HL-60 (cell line): ENCODE data around the gene ZFHX2.

Experiments used
- DNase-seq, 2 experiments: peaks; one replicate each; pipeline ENCODE4 v3.0.0-alpha.2; 2010 to 2020; ENCODE audit warnings: low read depth in 1 of 2, low spot score in 1 of 2
- H3K27ac ChIP-seq: fragments of 250-450 bp; sonication (Bioruptor Pico); replicated peaks from 2 replicates; pipeline ENCODE4 v1.5.1; 2020; ENCODE audit warnings: mild to moderate bottlenecking, moderate library complexity
- H3K27me3 ChIP-seq: fragments of 250-450 bp; sonication (Bioruptor Pico); 2 replicates; pipeline ENCODE4 v1.5.1; 2021; ENCODE audit warnings: mild to moderate bottlenecking, moderate library complexity; ENCODE audit not compliant: insufficient read depth, poor library complexity, severe bottlenecking
- H3K4me3 ChIP-seq: replicated peaks from 2 replicates; pipeline ENCODE4 v1.5.1; 2011; ENCODE audit warnings: mild to moderate bottlenecking, control low read depth, low read length; ENCODE audit not compliant: insufficient read depth
- CTCF ChIP-seq: IDR thresholded peaks from one replicate; pipeline ENCODE4 v1.5.1; 2011; ENCODE audit warnings: low read length, control low read depth, inconsistent platforms; ENCODE audit not compliant: insufficient read depth
- GABPA ChIP-seq: IDR thresholded peaks from 2 replicates; pipeline ENCODE4 v1.6.1; 2012; ENCODE audit warnings: low read depth
- POLR2AphosphoS5 ChIP-seq: IDR thresholded peaks from 2 replicates; pipeline ENCODE4 v1.6.1; 2012; ENCODE audit warnings: low read depth
- REST ChIP-seq: IDR thresholded peaks from 2 replicates; pipeline ENCODE4 v1.6.1; 2012; ENCODE audit warnings: low read depth; ENCODE audit not compliant: insufficient replicate concordance
- SPI1 ChIP-seq: IDR thresholded peaks from 2 replicates; pipeline ENCODE4 v1.6.1; 2012; ENCODE audit warnings: low read depth, mild to moderate bottlenecking, borderline replicate concordance

The ZFHX2 gene

GRCh38 chr14:23517650-23518326, 33.8 kb downstream of the ZFHX2 start:
- TF ChIP-seq REST (no peak), SPI1 (no peak), GABPA (no peak), POLR2AphosphoS5 (no peak), CTCF (no peak)

GRCh38 chr14:23514644-23514957, 37.0 kb downstream of the ZFHX2 start:
- no peak for DNase-seq

More at GRCh38 chr14:23517650-23518326, 33.8 kb downstream of the ZFHX2 start:
- H3K4me3 ChIP-seq: no peak overlapping the region
- H3K27me3 ChIP-seq: no peaks in the 10 kb centered on the region
- H3K27ac ChIP-seq: no peak overlapping the region
- DNase-seq: no peak

More at GRCh38 chr14:23514644-23514957, 37.0 kb downstream of the ZFHX2 start:
- TF ChIP-seq SPI1 (no peak), CTCF (no peak), GABPA (no peak), REST (no peak), POLR2AphosphoS5 (no peak)
- Histone ChIP-seq H3K4me3 (no peak overlapping the region), H3K27ac (no peak overlapping the region), H3K27me3 (no peaks in the 10 kb centered on the region)
